ENCODE data around the gene DDX21. TPM values are rescaled to one million over a fixed set of nuclear protein-coding genes. Genes with fewer than 3 reads are reported as not detected.

Gene DDX21
- total and polyA plus RNA-seq, 9 of the 15 experiments (the other 6 are each of a cell fraction or from before 2014, with no cell fraction given): 143 to 365 (median 281) TPM

DNA sequence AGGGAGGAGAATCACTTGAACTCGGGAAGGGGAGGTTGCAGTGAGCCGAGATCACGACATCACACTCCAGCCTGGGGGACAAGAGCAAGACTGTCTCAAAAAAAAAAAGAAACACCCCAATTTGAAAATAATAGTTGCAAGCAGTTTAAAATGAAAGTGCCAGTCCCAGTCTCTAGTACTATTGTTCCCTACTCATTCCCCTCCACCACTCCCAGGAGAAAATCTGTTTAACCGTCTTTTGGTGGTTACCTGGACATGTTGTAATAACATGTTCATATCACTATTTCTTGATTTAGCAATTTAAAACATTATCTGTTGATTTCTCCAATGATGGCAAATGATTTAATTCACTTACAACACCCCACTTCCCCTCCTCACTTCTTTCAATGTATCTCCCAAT is 77.3 kb downstream of the DDX21 start (continued):
- TF ChIP-seq, protein P1, sequence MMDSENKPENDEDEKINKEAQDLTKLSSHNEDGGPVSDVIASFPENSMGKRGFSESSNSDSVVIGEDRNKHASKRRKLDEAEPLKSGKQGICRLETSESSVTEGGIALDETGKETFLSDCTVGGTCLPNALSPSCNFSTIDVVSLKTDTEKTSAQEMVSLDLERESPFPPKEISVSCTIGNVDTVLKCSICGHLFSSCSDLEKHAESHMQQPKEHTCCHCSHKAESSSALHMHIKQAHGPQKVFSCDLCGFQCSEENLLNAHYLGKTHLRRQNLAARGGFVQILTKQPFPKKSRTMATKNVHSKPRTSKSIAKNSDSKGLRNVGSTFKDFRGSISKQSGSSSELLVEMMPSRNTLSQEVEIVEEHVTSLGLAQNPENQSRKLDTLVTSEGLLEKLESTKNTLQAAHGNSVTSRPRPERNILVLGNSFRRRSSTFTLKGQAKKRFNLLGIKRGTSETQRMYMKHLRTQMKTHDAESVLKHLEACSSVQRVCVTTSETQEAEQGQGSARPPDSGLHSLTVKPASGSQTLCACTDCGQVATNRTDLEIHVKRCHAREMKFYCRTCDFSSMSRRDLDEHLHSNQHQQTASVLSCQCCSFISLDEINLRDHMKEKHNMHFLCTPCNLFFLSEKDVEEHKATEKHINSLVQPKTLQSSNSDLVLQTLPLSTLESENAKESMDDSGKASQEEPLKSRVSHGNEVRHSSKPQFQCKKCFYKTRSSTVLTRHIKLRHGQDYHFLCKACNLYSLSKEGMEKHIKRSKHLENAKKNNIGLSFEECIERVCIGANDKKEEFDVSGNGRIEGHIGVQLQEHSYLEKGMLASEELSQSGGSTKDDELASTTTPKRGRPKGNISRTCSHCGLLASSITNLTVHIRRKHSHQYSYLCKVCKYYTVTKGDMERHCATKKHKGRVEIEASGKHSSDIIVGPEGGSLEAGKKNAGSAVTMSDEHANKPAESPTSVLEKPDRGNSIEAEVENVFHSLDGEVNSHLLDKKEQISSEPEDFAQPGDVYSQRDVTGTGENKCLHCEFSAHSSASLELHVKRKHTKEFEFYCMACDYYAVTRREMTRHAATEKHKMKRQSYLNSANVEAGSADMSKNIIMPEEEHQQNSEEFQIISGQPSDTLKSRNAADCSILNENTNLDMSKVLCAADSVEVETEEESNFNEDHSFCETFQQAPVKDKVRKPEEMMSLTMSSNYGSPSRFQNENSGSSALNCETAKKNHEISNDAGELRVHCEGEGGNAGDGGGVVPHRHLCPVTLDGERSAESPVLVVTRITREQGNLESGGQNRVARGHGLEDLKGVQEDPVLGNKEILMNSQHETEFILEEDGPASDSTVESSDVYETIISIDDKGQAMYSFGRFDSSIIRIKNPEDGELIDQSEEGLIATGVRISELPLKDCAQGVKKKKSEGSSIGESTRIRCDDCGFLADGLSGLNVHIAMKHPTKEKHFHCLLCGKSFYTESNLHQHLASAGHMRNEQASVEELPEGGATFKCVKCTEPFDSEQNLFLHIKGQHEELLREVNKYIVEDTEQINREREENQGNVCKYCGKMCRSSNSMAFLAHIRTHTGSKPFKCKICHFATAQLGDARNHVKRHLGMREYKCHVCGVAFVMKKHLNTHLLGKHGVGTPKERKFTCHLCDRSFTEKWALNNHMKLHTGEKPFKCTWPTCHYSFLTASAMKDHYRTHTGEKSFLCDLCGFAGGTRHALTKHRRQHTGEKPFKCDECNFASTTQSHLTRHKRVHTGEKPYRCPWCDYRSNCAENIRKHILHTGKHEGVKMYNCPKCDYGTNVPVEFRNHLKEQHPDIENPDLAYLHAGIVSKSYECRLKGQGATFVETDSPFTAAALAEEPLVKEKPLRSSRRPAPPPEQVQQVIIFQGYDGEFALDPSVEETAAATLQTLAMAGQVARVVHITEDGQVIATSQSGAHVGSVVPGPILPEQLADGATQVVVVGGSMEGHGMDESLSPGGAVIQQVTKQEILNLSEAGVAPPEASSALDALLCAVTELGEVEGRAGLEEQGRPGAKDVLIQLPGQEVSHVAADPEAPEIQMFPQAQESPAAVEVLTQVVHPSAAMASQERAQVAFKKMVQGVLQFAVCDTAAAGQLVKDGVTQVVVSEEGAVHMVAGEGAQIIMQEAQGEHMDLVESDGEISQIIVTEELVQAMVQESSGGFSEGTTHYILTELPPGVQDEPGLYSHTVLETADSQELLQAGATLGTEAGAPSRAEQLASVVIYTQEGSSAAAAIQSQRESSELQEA (IDR thresholded peaks at IDR 0.05; ENCODE audit: low read depth): no peak
- TF ChIP-seq ZNF282 (CRISPR knock-in tag; IDR thresholded peaks at IDR 0.05): no peak
- TF ChIP-seq THRAP3 (IDR thresholded peaks at IDR 0.05; ENCODE audit: borderline replicate concordance): no peak
- no peak for TF ChIP-seq KLF1 (tag; IDR thresholded peaks at IDR 0.05)
- TF ChIP-seq LARP7 (IDR thresholded peaks at IDR 0.05): no peak
- TF ChIP-seq EP400 (IDR thresholded peaks at IDR 0.05): no peak
- TF ChIP-seq CAMTA2 (CRISPR knock-in tag; conservative IDR thresholded peaks at IDR 0.05): no peak

Small RNAs within 50 kb of the gene (small RNA-seq; reads per million reads assigned to genes)
- not detected for gene RNU6-571P

Other genes with a start within 250 kb of the DDX21 start
- gene CCAR1, start 234.9 kb upstream of the DDX21 start, total RNA-seq (2014; rRNA removed): 94.9 and 98.3 TPM in 2 replicates
- gene CCAR1, start 234.9 kb upstream of the DDX21 start, total RNA-seq (2014; rRNA removed; fragmentation: Illumina TruSeq; extraction: Trizol): 131 and 150 TPM in 2 replicates
- gene CCAR1, start 234.9 kb upstream of the DDX21 start, total RNA-seq (2015; rRNA removed; fragmentation: Illumina TruSeq; extraction: Trizol): 145 and 157 TPM in 2 replicates
- gene CCAR1, start 234.9 kb upstream of the DDX21 start, total RNA-seq (2021): 88.0 and 102 TPM in 2 replicates
- 111 and 117 TPM in 2 replicates for gene CCAR1, start 234.9 kb upstream of the DDX21 start, polyA plus RNA-seq (2011; rRNA removed)
- 117 and 141 TPM in 2 replicates for gene CCAR1, start 234.9 kb upstream of the DDX21 start, polyA plus RNA-seq (2014; fragmentation: Illumina TruSeq; extraction: Trizol)
- 10 to 100 TPM; 44.8 to 68.5 TPM for gene CCAR1, start 234.9 kb upstream of the DDX21 start, polyA plus RNA-seq (2014; fragmentation: Nextera tagmentation; extraction: Ambion mirVana)
- gene CCAR1, start 234.9 kb upstream of the DDX21 start, polyA plus RNA-seq (2014; rRNA removed): 112 and 173 TPM in 2 replicates
- gene STOX1, start 128.6 kb upstream of the DDX21 start, total RNA-seq (2014; rRNA removed): 0.09 and 0.16 TPM in 2 replicates
- 0.47 and 0.48 TPM in 2 replicates for gene STOX1, start 128.6 kb upstream of the DDX21 start, total RNA-seq (2014; rRNA removed; fragmentation: Illumina TruSeq; extraction: Trizol)
- gene STOX1, start 128.6 kb upstream of the DDX21 start, total RNA-seq (2015; rRNA removed; fragmentation: Illumina TruSeq; extraction: Trizol): 0.87 and 0.98 TPM in 2 replicates
- gene STOX1, start 128.6 kb upstream of the DDX21 start, total RNA-seq (2021): 0.29 and 0.42 TPM in 2 replicates
- gene STOX1, start 128.6 kb upstream of the DDX21 start, polyA plus RNA-seq (2011; rRNA removed): 0.23 and 0.39 TPM in 2 replicates
- gene STOX1, start 128.6 kb upstream of the DDX21 start, polyA plus RNA-seq (2014; fragmentation: Illumina TruSeq; extraction: Trizol): 0.29 and 0.36 TPM in 2 replicates
- gene STOX1, start 128.6 kb upstream of the DDX21 start, polyA plus RNA-seq (2014; fragmentation: Nextera tagmentation; extraction: Ambion mirVana): under 1 TPM; 0.13 to 0.20 TPM
- 0.09 and 1.1 TPM in 2 replicates for gene STOX1, start 128.6 kb upstream of the DDX21 start, polyA plus RNA-seq (2014; rRNA removed)
- 48.0 and 50.0 TPM in 2 replicates for gene DDX50, start 54.9 kb upstream of the DDX21 start, total RNA-seq (2014; rRNA removed)
- gene DDX50, start 54.9 kb upstream of the DDX21 start, total RNA-seq (2014; rRNA removed; fragmentation: Illumina TruSeq; extraction: Trizol): 86.8 and 98.5 TPM in 2 replicates
- 67.7 and 72.0 TPM in 2 replicates for gene DDX50, start 54.9 kb upstream of the DDX21 start, total RNA-seq (2015; rRNA removed; fragmentation: Illumina TruSeq; extraction: Trizol)
- 52.8 and 54.4 TPM in 2 replicates for gene DDX50, start 54.9 kb upstream of the DDX21 start, total RNA-seq (2021)
- gene DDX50, start 54.9 kb upstream of the DDX21 start, polyA plus RNA-seq (2011; rRNA removed): 58.8 and 79.3 TPM in 2 replicates
- gene DDX50, start 54.9 kb upstream of the DDX21 start, polyA plus RNA-seq (2014; fragmentation: Illumina TruSeq; extraction: Trizol): 62.1 and 72.9 TPM in 2 replicates
- 10 to 100 TPM; 36.7 to 57.4 TPM for gene DDX50, start 54.9 kb upstream of the DDX21 start, polyA plus RNA-seq (2014; fragmentation: Nextera tagmentation; extraction: Ambion mirVana)
- gene DDX50, start 54.9 kb upstream of the DDX21 start, polyA plus RNA-seq (2014; rRNA removed): 41.9 and 53.0 TPM in 2 replicates
- 13.8 and 17.3 TPM in 2 replicates for gene KIFBP, start 32.6 kb downstream of the DDX21 start, total RNA-seq (2014; rRNA removed)
- 18.8 and 20.1 TPM in 2 replicates for gene KIFBP, start 32.6 kb downstream of the DDX21 start, total RNA-seq (2014; rRNA removed; fragmentation: Illumina TruSeq; extraction: Trizol)
- 18.7 and 19.7 TPM in 2 replicates for gene KIFBP, start 32.6 kb downstream of the DDX21 start, total RNA-seq (2015; rRNA removed; fragmentation: Illumina TruSeq; extraction: Trizol)
- 13.8 and 14.8 TPM in 2 replicates for gene KIFBP, start 32.6 kb downstream of the DDX21 start, total RNA-seq (2021)
- 17.0 and 22.1 TPM in 2 replicates for gene KIFBP, start 32.6 kb downstream of the DDX21 start, polyA plus RNA-seq (2011; rRNA removed)
- gene KIFBP, start 32.6 kb downstream of the DDX21 start, polyA plus RNA-seq (2014; fragmentation: Illumina TruSeq; extraction: Trizol): 19.9 and 23.2 TPM in 2 replicates
- gene KIFBP, start 32.6 kb downstream of the DDX21 start, polyA plus RNA-seq (2014; fragmentation: Nextera tagmentation; extraction: Ambion mirVana): 1 to 10 TPM; 5.6 to 8.8 TPM
- gene KIFBP, start 32.6 kb downstream of the DDX21 start, polyA plus RNA-seq (2014; rRNA removed): 13.9 TPM in 2 replicates
- gene SRGN, start 131.9 kb downstream of the DDX21 start, total RNA-seq (2014; rRNA removed): 147 and 180 TPM in 2 replicates
- gene SRGN, start 131.9 kb downstream of the DDX21 start, total RNA-seq (2014; rRNA removed; fragmentation: Illumina TruSeq; extraction: Trizol): 256 and 289 TPM in 2 replicates
- gene SRGN, start 131.9 kb downstream of the DDX21 start, total RNA-seq (2015; rRNA removed; fragmentation: Illumina TruSeq; extraction: Trizol): 149 and 165 TPM in 2 replicates
- gene SRGN, start 131.9 kb downstream of the DDX21 start, total RNA-seq (2021): 173 and 193 TPM in 2 replicates
- 124 and 136 TPM in 2 replicates for gene SRGN, start 131.9 kb downstream of the DDX21 start, polyA plus RNA-seq (2011; rRNA removed)
- 259 and 284 TPM in 2 replicates for gene SRGN, start 131.9 kb downstream of the DDX21 start, polyA plus RNA-seq (2014; fragmentation: Illumina TruSeq; extraction: Trizol)
- gene SRGN, start 131.9 kb downstream of the DDX21 start, polyA plus RNA-seq (2014; fragmentation: Nextera tagmentation; extraction: Ambion mirVana): 100 to 1,000 TPM; 275 to 304 TPM
- gene SRGN, start 131.9 kb downstream of the DDX21 start, polyA plus RNA-seq (2014; rRNA removed): 169 and 189 TPM in 2 replicates
- 41.7 and 47.1 TPM in 2 replicates for gene VPS26A, start 168.0 kb downstream of the DDX21 start, total RNA-seq (2014; rRNA removed)
- gene VPS26A, start 168.0 kb downstream of the DDX21 start, total RNA-seq (2014; rRNA removed; fragmentation: Illumina TruSeq; extraction: Trizol): 61.6 and 78.9 TPM in 2 replicates
- gene VPS26A, start 168.0 kb downstream of the DDX21 start, total RNA-seq (2015; rRNA removed; fragmentation: Illumina TruSeq; extraction: Trizol): 52.7 and 58.7 TPM in 2 replicates
- gene VPS26A, start 168.0 kb downstream of the DDX21 start, total RNA-seq (2021): 80.9 and 83.1 TPM in 2 replicates
- gene VPS26A, start 168.0 kb downstream of the DDX21 start, polyA plus RNA-seq (2011; rRNA removed): 36.9 and 64.0 TPM in 2 replicates
- gene VPS26A, start 168.0 kb downstream of the DDX21 start, polyA plus RNA-seq (2014; fragmentation: Illumina TruSeq; extraction: Trizol): 81.9 and 85.9 TPM in 2 replicates
- gene VPS26A, start 168.0 kb downstream of the DDX21 start, polyA plus RNA-seq (2014; fragmentation: Nextera tagmentation; extraction: Ambion mirVana): 100 to 1,000 TPM; 117 to 137 TPM
- gene VPS26A, start 168.0 kb downstream of the DDX21 start, polyA plus RNA-seq (2014; rRNA removed): 63.2 and 69.3 TPM in 2 replicates
- 69.9 and 81.4 TPM in 2 replicates for gene SUPV3L1, start 224.1 kb downstream of the DDX21 start, total RNA-seq (2014; rRNA removed)
- 97.2 and 109 TPM in 2 replicates for gene SUPV3L1, start 224.1 kb downstream of the DDX21 start, total RNA-seq (2014; rRNA removed; fragmentation: Illumina TruSeq; extraction: Trizol)
- gene SUPV3L1, start 224.1 kb downstream of the DDX21 start, total RNA-seq (2015; rRNA removed; fragmentation: Illumina TruSeq; extraction: Trizol): 84.7 and 85.0 TPM in 2 replicates
- 92.6 and 103 TPM in 2 replicates for gene SUPV3L1, start 224.1 kb downstream of the DDX21 start, total RNA-seq (2021)
- gene SUPV3L1, start 224.1 kb downstream of the DDX21 start, polyA plus RNA-seq (2011; rRNA removed): 83.3 and 94.8 TPM in 2 replicates
- gene SUPV3L1, start 224.1 kb downstream of the DDX21 start, polyA plus RNA-seq (2014; fragmentation: Illumina TruSeq; extraction: Trizol): 116 and 156 TPM in 2 replicates
- 10 to 100 TPM; 45.2 to 66.1 TPM for gene SUPV3L1, start 224.1 kb downstream of the DDX21 start, polyA plus RNA-seq (2014; fragmentation: Nextera tagmentation; extraction: Ambion mirVana)
- 93.3 and 106 TPM in 2 replicates for gene SUPV3L1, start 224.1 kb downstream of the DDX21 start, polyA plus RNA-seq (2014; rRNA removed)

Data from K562 (cell line).